ENCODE data around the gene TOX3. TPM values are rescaled to one million over a fixed set of nuclear protein-coding genes. Genes with fewer than 3 reads are reported as not detected.

The TOX3 gene
- total RNA-seq, 1 donor from 2014 or later, result 5.3 TPM

GRCh38 chr16:52561910-52562741 is 15.2 kb upstream of the TOX3 start:
- Mint-ChIP-seq H3K4me3 (no peak overlapping the region), H3K27me3 (ENCODE audit: low read depth) (peaks cover 54% of the 10 kb centered on the region), H3K9me3 (no peaks in the 10 kb centered on the region), H3K36me3 (no peaks in the 10 kb centered on the region), H3K4me1 (no peaks in the 10 kb centered on the region), H3K27ac (no peak overlapping the region)
- TF ChIP-seq, protein P1, sequence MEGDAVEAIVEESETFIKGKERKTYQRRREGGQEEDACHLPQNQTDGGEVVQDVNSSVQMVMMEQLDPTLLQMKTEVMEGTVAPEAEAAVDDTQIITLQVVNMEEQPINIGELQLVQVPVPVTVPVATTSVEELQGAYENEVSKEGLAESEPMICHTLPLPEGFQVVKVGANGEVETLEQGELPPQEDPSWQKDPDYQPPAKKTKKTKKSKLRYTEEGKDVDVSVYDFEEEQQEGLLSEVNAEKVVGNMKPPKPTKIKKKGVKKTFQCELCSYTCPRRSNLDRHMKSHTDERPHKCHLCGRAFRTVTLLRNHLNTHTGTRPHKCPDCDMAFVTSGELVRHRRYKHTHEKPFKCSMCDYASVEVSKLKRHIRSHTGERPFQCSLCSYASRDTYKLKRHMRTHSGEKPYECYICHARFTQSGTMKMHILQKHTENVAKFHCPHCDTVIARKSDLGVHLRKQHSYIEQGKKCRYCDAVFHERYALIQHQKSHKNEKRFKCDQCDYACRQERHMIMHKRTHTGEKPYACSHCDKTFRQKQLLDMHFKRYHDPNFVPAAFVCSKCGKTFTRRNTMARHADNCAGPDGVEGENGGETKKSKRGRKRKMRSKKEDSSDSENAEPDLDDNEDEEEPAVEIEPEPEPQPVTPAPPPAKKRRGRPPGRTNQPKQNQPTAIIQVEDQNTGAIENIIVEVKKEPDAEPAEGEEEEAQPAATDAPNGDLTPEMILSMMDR (IDR thresholded peaks at IDR 0.05; ENCODE audit: unreplicated experiment), result no peak
- DNase-seq (ENCODE audit: low spot score in 2 of 2, unreplicated experiment in 2 of 2), result no peak

GRCh38 chr16:52558448-52558847 is 11.5 kb upstream of the TOX3 start:
- peaks cover 5% of the 10 kb centered on the region for H3K4me1 Mint-ChIP-seq
- TF ChIP-seq, protein P1 (IDR thresholded peaks at IDR 0.05; ENCODE audit: unreplicated experiment), result no peak
- no peak for DNase-seq (ENCODE audit: low spot score in 2 of 2, unreplicated experiment in 2 of 2)
- no peaks in the 10 kb centered on the region for H3K36me3 Mint-ChIP-seq
- H3K9me3 Mint-ChIP-seq, result peaks cover 7% of the 10 kb centered on the region
- no peak overlapping the region for H3K4me3 Mint-ChIP-seq
- H3K27me3 Mint-ChIP-seq (ENCODE audit: low read depth), result peaks cover 61% of the 10 kb centered on the region
- H3K27ac Mint-ChIP-seq, result no peak overlapping the region

DNA sequence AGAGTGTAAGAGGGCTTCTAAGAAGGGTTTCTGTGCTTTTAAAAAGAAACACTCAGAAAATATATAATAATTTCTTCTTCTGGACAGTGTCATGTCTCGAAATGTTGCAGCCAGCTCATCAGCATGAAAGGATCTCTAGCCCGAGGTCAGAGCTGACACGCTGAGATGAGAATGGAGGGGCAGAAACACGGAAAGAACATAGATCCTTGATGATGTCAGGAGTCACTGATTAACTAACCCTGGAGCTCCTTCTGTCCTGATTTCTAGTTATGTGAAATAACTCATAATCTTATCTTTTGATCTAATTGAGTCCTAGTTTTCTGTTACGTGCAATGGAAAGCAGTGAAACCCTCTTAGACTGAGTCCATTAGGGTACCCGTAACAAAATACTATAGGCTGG is 10.3 kb upstream of the TOX3 start:
- Mint-ChIP-seq H3K36me3 (no peaks in the 10 kb centered on the region), H3K9me3 (peaks cover 7% of the 10 kb centered on the region), H3K27me3 (ENCODE audit: low read depth) (peaks cover 65% of the 10 kb centered on the region), H3K4me1 (peaks cover 13% of the 10 kb centered on the region), H3K4me3 (no peak overlapping the region), H3K27ac (no peak overlapping the region)
- TF ChIP-seq, protein P1 (IDR thresholded peaks at IDR 0.05; ENCODE audit: unreplicated experiment), result no peak
- no peak for DNase-seq (ENCODE audit: low spot score in 2 of 2, unreplicated experiment in 2 of 2)

GRCh38 chr16:52556083-52556482 is 9.1 kb upstream of the TOX3 start:
- DNase-seq (ENCODE audit: low spot score in 2 of 2, unreplicated experiment in 2 of 2), result no peak
- Mint-ChIP-seq H3K4me3 (no peak overlapping the region), H3K9me3 (peaks cover 7% of the 10 kb centered on the region), H3K27me3 (ENCODE audit: low read depth) (peaks cover 64% of the 10 kb centered on the region), H3K4me1 (peaks cover 17% of the 10 kb centered on the region), H3K36me3 (no peaks in the 10 kb centered on the region), H3K27ac (no peak overlapping the region)
- TF ChIP-seq, protein P1 (IDR thresholded peaks at IDR 0.05; ENCODE audit: unreplicated experiment), result no peak

- no peak overlapping the region for H3K4me3 Mint-ChIP-seq
- H3K36me3 Mint-ChIP-seq, result no peaks in the 10 kb centered on the region
- H3K4me1 Mint-ChIP-seq, result peaks cover 17% of the 10 kb centered on the region
- H3K27ac Mint-ChIP-seq, result no peak overlapping the region
- no peak for DNase-seq (ENCODE audit: low spot score in 2 of 2, unreplicated experiment in 2 of 2)
- peaks cover 68% of the 10 kb centered on the region for H3K27me3 Mint-ChIP-seq (ENCODE audit: low read depth)
- TF ChIP-seq, protein P1 (IDR thresholded peaks at IDR 0.05; ENCODE audit: unreplicated experiment), result no peak
- peaks cover 7% of the 10 kb centered on the region for H3K9me3 Mint-ChIP-seq
Measured at GRCh38 chr16:52555572-52555971, 8.6 kb upstream of the TOX3 start.
